WTC11 (cell line): Measurements from ENCODE around the gene TPRX1. TPM values are rescaled to one million over a fixed set of nuclear protein-coding genes. Genes with fewer than 3 reads are reported as not detected.
A peak's percentile ranks its signal among the peaks of the same experiment; 100 is the strongest.

Experiments used
- ATAC-seq: fragments of 200-7000 bp; cut with Tn5 transposase; 2 replicates; pipeline ENCODE4 v1.10.0; 2021; ENCODE audit warnings: mild to moderate bottlenecking, moderate library complexity
- CTCF ChIA-PET: fragments of 300-600 bp; sonication (Branson Sonifier 250); formaldehyde crosslinking; loops from one replicate; lab custom pipeline; 2021; ENCODE audit warnings: antibody characterized with exemption; lab: Charles Lee
- POLR2A ChIA-PET: fragments of 350-600 bp; sonication (Branson Sonifier 250); formaldehyde crosslinking; loops from one replicate; lab custom pipeline; 2021; ENCODE audit warnings: antibody characterized with exemption; lab: Charles Lee
- DNase-seq: peaks from one replicate; pipeline ENCODE4 v3.0.0; 2021; ENCODE audit warnings: low spot score
- H3K27ac Mint-ChIP-seq: 2 replicates; pipeline ENCODE4 v1.8.0; 2021; ENCODE audit warnings: mixed read lengths
- H3K27me3 Mint-ChIP-seq: 2 replicates; pipeline ENCODE4 v1.8.0; 2021; ENCODE audit warnings: low read depth, mild to moderate bottlenecking, moderate library complexity, mixed read lengths
- H3K36me3 Mint-ChIP-seq: 2 replicates; pipeline ENCODE4 v1.8.0; 2021; ENCODE audit warnings: mixed read lengths
- H3K4me1 Mint-ChIP-seq: 2 replicates; pipeline ENCODE4 v1.8.0; 2022; ENCODE audit warnings: mixed read lengths
- H3K4me3 Mint-ChIP-seq: 2 replicates; pipeline ENCODE4 v1.8.0; 2021; ENCODE audit warnings: mild to moderate bottlenecking, moderate library complexity, mixed read lengths
- H3K9me3 Mint-ChIP-seq: 2 replicates; pipeline ENCODE4 v1.8.0; 2021; ENCODE audit warnings: mixed read lengths
- CBFB ChIP-seq: sonication (generic); formaldehyde crosslinking; IDR thresholded peaks from 2 replicates; pipeline ENCODE4 v1.8.1; 2022; ENCODE audit warnings: mild to moderate bottlenecking, low read depth, missing genetic modification reagents
- ETV6 ChIP-seq: sonication (generic); formaldehyde crosslinking; IDR thresholded peaks from 2 replicates; pipeline ENCODE4 v1.8.1; 2022; ENCODE audit warnings: mild to moderate bottlenecking, missing genetic modification reagents
- IRF2 ChIP-seq: sonication (generic); formaldehyde crosslinking; IDR thresholded peaks from 2 replicates; pipeline ENCODE4 v1.8.0; 2022; ENCODE audit warnings: low read depth, missing genetic modification reagents, borderline replicate concordance
- JUN ChIP-seq: sonication (generic); formaldehyde crosslinking; IDR thresholded peaks from 2 replicates; pipeline ENCODE4 v1.8.0; 2023; ENCODE audit warnings: mild to moderate bottlenecking, missing genetic modification reagents
- PRRX2 ChIP-seq: fragments of 250-450 bp; sonication (Bioruptor Pico); IDR thresholded peaks from 2 replicates; pipeline ENCODE4 v1.8.0; 2021; ENCODE audit warnings: mild to moderate bottlenecking
- SOX15 ChIP-seq: fragments of 250-450 bp; sonication (Bioruptor Pico); IDR thresholded peaks from 2 replicates; pipeline ENCODE4 v1.9.0; 2021; ENCODE audit warnings: mild to moderate bottlenecking
- TEAD1 ChIP-seq: sonication (generic); formaldehyde crosslinking; IDR thresholded peaks from 2 replicates; pipeline ENCODE4 v1.8.0; 2022; ENCODE audit warnings: mild to moderate bottlenecking, missing genetic modification reagents
- TEAD4 ChIP-seq: sonication (generic); formaldehyde crosslinking; IDR thresholded peaks from 2 replicates; pipeline ENCODE4 v1.8.0; 2022; ENCODE audit warnings: mild to moderate bottlenecking, missing genetic modification reagents
- ZBTB21 ChIP-seq: sonication (generic); formaldehyde crosslinking; IDR thresholded peaks from 2 replicates; pipeline ENCODE4 v1.8.1; 2023; ENCODE audit warnings: mild to moderate bottlenecking, missing genetic modification reagents, borderline replicate concordance
- ZNF232 ChIP-seq: sonication (generic); formaldehyde crosslinking; IDR thresholded peaks from 2 replicates; pipeline ENCODE4 v1.8.0; 2022; ENCODE audit warnings: mild to moderate bottlenecking, missing genetic modification reagents
- ZNF671 ChIP-seq: fragments of 250-450 bp; sonication (Bioruptor Pico); IDR thresholded peaks from 2 replicates; pipeline ENCODE4 v1.8.0; 2021; ENCODE audit warnings: mild to moderate bottlenecking
- total RNA-seq: library from RNA; stranded (reverse); gene quantifications from 3 replicates; pipeline ENCODE4 v1.2.3, GENCODE V29; 2021
- TF ChIP-seq, protein P1 (sequence below): sonication (generic); formaldehyde crosslinking; IDR thresholded peaks from 2 replicates; pipeline ENCODE4 v1.8.1; 2023; ENCODE audit warnings: mild to moderate bottlenecking, missing genetic modification reagents
- TF ChIP-seq, protein P2 (sequence below): sonication (generic); formaldehyde crosslinking; IDR thresholded peaks from 2 replicates; pipeline ENCODE4 v1.8.0; 2022; ENCODE audit warnings: mild to moderate bottlenecking, missing genetic modification reagents
- TF ChIP-seq, protein P3 (sequence below): sonication (generic); formaldehyde crosslinking; IDR thresholded peaks from 2 replicates; pipeline ENCODE4 v1.8.1; 2023; ENCODE audit warnings: mild to moderate bottlenecking, missing genetic modification reagents, borderline replicate concordance
- TF ChIP-seq, protein P4 (sequence below): fragments of 250-450 bp; sonication (Bioruptor Pico); IDR thresholded peaks from 2 replicates; pipeline ENCODE4 v1.9.0; 2021; ENCODE audit warnings: mild to moderate bottlenecking, borderline replicate concordance
- TF ChIP-seq, protein P5 (sequence below): fragments of 250-450 bp; sonication (Bioruptor Pico); conservative IDR thresholded peaks from 2 replicates; pipeline ENCODE4 v1.9.0; 2021; ENCODE audit warnings: mild to moderate bottlenecking

TPRX1 gene
- total RNA-seq, 1 experiment from 2014 or later, result not detected

DNA sequence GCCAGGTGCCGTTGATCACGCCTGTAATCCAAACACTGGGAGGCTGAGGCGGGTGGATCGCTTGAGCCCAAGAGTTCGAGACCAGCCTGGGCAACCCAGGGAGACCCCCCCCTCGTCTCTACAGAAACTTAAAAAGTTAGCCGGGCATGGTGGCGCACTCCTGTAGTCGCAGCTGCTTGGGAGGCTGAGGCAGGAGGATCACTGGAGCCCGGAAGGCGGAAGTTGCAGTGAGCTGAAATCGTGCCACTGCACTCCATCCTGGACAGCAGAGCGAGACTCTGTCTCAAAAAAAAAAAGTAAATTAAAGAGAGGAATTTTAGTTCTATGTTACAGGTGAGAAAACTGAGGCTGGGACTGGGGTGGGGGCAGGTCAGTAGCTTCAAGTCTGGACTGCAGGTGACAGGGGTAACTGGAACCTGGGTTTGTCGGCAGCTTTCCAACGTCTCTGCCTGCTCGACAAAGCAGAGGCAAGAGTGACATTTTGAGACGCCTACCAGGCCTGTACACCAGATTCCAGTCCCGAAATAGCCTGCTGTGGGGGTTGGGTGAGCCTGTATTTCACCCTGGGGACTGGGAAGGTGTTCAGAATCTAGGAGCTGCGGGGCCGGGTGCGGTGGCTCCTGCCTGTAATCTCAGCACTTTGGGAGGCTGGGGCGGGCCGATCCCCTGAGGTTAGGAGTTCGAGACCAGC is 24.7 kb downstream of the TPRX1 start (continued):
- TF ChIP-seq, protein P1, sequence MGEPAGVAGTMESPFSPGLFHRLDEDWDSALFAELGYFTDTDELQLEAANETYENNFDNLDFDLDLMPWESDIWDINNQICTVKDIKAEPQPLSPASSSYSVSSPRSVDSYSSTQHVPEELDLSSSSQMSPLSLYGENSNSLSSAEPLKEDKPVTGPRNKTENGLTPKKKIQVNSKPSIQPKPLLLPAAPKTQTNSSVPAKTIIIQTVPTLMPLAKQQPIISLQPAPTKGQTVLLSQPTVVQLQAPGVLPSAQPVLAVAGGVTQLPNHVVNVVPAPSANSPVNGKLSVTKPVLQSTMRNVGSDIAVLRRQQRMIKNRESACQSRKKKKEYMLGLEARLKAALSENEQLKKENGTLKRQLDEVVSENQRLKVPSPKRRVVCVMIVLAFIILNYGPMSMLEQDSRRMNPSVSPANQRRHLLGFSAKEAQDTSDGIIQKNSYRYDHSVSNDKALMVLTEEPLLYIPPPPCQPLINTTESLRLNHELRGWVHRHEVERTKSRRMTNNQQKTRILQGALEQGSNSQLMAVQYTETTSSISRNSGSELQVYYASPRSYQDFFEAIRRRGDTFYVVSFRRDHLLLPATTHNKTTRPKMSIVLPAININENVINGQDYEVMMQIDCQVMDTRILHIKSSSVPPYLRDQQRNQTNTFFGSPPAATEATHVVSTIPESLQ (CRISPR knock-in tag), result no peak
- TF ChIP-seq SOX15 (CRISPR knock-in tag) (no peak), ZNF232 (CRISPR knock-in tag) (no peak)

DNA sequence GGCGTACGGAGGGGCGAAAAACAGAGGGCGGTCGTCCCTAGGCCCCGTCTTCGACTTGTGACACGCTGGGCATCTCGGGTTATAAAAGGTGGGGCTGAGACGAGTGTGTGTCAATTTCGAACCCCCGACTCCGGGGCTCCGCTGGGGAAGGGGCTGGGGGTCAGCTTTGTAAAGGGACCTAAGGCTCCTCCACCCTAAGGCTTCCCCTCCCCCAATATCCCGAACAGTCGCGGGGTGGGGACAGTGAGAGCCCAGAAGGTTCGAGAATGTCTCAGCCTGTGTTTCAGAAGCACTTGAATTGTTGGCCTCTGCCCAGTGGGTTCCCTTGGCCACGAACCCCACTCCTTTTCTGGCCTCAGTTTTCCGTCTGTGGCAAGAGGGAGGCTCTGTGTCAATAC is 25.4 kb downstream of the TPRX1 start:
- ATAC-seq (no peak), DNase-seq (no peak)
- peak overlapping the region; percentile 92 for H3K4me3 Mint-ChIP-seq
- ChIA-PET POLR2A (interaction anchor here (0.5 to 1.2 kb wide), 3 partner anchors 9 to 42 kb away, joined by 3 to 4 read pairs (median 4); no protein-coding TSS in a partner anchor), CTCF (interaction anchor here (1.2 to 1.6 kb wide), 4 partner anchors 9 to 66 kb away, joined by 3 to 7 read pairs (median 4); no protein-coding TSS in a partner anchor)
- H3K4me1 Mint-ChIP-seq, result peaks cover 32% of the 10 kb centered on the region
- peak overlapping the region; percentile 65; the same call in 1 of the 2 replicates for H3K27ac Mint-ChIP-seq
- H3K9me3 Mint-ChIP-seq, result no peaks in the 10 kb centered on the region
- TF ChIP-seq ZBTB21 (CRISPR knock-in tag) (no peak), JUN (CRISPR knock-in tag) (peak; percentile 58; the same call in 1 of the 2 replicates)
- no peaks in the 10 kb centered on the region for H3K27me3 Mint-ChIP-seq
- H3K36me3 Mint-ChIP-seq, result peaks cover 32% of the 10 kb centered on the region

DNA sequence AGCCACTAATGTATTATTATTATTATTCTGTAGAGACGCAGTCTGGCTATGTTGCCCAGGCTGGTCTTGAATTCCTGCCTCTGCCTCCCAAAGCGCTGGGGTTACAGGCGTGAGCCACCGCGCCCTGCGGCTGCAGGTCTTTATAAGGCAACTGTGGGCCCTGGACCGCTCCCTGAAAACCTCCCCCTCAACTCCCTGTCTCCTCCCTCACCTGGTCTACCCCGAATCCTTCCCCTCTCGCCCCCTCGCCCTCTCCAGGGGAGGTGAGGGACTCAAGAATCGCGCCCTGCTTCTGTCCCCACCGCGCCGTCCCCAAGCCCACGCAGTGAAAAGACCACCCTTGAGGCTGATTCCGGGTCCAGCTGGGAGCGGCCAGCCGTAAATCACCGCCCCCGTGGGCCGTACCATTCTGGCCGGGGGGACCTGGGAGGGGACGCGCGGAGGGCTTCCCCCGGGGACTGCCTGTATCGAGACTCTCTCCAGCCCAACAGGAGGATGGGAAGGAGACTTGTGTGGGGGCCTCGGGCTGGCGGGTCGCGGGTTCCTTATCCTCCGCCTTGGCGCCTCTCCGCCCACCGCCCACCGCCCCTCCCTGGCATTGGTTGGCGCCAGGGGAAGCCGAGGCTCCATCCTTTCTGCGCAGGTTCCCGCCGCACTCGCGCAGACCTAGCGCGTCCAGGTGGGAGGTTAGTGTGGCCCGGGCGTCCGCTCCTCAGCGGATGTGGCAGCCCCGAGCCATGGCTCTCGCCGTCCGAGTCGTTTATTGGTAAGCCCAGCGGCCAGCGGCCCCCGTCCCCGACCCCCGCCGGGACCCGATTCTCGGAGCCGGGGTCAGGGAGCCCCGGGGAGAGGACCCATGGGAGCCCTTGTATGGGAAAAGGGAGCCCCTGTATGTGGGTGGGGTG is 26.1 kb downstream of the TPRX1 start, which contains the start of gene SELENOW:
TSS of gene SELENOW (plus strand) at position 655 of the 905 bp plus-strand sequence. CDS start at position 738, 83 bp downstream.
- no peaks in the 10 kb centered on the region for H3K27me3 Mint-ChIP-seq
- TF ChIP-seq, protein P2, sequence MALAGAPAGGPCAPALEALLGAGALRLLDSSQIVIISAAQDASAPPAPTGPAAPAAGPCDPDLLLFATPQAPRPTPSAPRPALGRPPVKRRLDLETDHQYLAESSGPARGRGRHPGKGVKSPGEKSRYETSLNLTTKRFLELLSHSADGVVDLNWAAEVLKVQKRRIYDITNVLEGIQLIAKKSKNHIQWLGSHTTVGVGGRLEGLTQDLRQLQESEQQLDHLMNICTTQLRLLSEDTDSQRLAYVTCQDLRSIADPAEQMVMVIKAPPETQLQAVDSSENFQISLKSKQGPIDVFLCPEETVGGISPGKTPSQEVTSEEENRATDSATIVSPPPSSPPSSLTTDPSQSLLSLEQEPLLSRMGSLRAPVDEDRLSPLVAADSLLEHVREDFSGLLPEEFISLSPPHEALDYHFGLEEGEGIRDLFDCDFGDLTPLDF, result no peak
- TF ChIP-seq ETV6 (CRISPR knock-in tag), result no peak; the same call in none of the 2 replicates
- TF ChIP-seq, protein P3, sequence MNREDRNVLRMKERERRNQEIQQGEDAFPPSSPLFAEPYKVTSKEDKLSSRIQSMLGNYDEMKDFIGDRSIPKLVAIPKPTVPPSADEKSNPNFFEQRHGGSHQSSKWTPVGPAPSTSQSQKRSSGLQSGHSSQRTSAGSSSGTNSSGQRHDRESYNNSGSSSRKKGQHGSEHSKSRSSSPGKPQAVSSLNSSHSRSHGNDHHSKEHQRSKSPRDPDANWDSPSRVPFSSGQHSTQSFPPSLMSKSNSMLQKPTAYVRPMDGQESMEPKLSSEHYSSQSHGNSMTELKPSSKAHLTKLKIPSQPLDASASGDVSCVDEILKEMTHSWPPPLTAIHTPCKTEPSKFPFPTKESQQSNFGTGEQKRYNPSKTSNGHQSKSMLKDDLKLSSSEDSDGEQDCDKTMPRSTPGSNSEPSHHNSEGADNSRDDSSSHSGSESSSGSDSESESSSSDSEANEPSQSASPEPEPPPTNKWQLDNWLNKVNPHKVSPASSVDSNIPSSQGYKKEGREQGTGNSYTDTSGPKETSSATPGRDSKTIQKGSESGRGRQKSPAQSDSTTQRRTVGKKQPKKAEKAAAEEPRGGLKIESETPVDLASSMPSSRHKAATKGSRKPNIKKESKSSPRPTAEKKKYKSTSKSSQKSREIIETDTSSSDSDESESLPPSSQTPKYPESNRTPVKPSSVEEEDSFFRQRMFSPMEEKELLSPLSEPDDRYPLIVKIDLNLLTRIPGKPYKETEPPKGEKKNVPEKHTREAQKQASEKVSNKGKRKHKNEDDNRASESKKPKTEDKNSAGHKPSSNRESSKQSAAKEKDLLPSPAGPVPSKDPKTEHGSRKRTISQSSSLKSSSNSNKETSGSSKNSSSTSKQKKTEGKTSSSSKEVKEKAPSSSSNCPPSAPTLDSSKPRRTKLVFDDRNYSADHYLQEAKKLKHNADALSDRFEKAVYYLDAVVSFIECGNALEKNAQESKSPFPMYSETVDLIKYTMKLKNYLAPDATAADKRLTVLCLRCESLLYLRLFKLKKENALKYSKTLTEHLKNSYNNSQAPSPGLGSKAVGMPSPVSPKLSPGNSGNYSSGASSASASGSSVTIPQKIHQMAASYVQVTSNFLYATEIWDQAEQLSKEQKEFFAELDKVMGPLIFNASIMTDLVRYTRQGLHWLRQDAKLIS (CRISPR knock-in tag), result no peak
- TF ChIP-seq, protein P4, sequence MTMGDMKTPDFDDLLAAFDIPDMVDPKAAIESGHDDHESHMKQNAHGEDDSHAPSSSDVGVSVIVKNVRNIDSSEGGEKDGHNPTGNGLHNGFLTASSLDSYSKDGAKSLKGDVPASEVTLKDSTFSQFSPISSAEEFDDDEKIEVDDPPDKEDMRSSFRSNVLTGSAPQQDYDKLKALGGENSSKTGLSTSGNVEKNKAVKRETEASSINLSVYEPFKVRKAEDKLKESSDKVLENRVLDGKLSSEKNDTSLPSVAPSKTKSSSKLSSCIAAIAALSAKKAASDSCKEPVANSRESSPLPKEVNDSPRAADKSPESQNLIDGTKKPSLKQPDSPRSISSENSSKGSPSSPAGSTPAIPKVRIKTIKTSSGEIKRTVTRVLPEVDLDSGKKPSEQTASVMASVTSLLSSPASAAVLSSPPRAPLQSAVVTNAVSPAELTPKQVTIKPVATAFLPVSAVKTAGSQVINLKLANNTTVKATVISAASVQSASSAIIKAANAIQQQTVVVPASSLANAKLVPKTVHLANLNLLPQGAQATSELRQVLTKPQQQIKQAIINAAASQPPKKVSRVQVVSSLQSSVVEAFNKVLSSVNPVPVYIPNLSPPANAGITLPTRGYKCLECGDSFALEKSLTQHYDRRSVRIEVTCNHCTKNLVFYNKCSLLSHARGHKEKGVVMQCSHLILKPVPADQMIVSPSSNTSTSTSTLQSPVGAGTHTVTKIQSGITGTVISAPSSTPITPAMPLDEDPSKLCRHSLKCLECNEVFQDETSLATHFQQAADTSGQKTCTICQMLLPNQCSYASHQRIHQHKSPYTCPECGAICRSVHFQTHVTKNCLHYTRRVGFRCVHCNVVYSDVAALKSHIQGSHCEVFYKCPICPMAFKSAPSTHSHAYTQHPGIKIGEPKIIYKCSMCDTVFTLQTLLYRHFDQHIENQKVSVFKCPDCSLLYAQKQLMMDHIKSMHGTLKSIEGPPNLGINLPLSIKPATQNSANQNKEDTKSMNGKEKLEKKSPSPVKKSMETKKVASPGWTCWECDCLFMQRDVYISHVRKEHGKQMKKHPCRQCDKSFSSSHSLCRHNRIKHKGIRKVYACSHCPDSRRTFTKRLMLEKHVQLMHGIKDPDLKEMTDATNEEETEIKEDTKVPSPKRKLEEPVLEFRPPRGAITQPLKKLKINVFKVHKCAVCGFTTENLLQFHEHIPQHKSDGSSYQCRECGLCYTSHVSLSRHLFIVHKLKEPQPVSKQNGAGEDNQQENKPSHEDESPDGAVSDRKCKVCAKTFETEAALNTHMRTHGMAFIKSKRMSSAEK (CRISPR knock-in tag), result no peak
- peak; percentile 79 for TF ChIP-seq TEAD1 (CRISPR knock-in tag)
- no peak for TF ChIP-seq TEAD4 (CRISPR knock-in tag)
- TF ChIP-seq CBFB (CRISPR knock-in tag), result peak; percentile 32; the same call in 1 of the 2 replicates
- TF ChIP-seq ZNF671 (CRISPR knock-in tag), result no peak
- TF ChIP-seq IRF2, result no peak
- no peak for TF ChIP-seq PRRX2 (CRISPR knock-in tag)
- TF ChIP-seq, protein P5, sequence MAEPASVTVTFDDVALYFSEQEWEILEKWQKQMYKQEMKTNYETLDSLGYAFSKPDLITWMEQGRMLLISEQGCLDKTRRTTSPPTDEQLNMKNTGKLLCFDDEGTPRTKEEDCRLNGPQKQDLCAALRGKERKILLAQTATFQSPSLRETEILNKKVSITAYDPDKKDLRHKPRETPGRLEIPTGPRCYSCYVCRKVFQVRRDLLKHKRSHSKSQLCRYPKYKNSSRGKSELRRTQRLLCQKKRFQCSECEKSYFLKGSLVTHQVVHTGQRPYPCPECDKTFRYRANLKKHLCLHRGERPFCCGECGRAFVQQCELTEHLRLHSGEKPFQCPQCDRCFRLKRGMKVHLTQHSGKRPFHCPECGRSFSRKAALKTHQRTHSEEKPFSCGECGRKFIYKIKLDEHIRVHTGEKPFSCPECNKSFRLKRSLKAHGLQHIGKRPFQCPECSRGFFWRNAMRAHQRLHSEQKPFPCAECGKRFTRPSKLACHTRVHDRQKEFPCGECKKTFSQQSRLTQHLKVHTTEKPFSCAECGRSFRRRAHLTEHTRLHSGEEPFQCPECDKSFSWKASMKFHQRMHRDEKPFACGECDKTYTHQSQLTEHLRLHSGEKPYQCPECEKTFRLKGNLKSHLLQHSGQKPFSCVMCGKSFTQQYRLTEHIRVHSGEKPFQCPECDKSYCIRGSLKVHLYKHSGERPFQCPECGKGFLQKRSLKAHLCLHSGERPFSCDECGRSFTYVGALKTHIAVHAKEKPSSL (CRISPR knock-in tag), result no peak

More for the DNA sequence above, 26.1 kb downstream of the TPRX1 start, which contains the start of gene SELENOW:
- Mint-ChIP-seq H3K9me3 (no peaks in the 10 kb centered on the region), H3K4me3 (peak within 1 kb of the TSS; percentile 92), H3K36me3 (peaks cover 27% of the 10 kb centered on the region), H3K4me1 (peaks cover 36% of the 10 kb centered on the region), H3K27ac (peak within 1 kb of the TSS; percentile 94)
- ATAC-seq, result peak; percentile 78
- peak; percentile 84 for DNase-seq
- ChIA-PET POLR2A (interaction anchor here (0.5 to 1.0 kb wide), 5 partner anchors 8 to 43 kb away, joined by 3 to 8 read pairs (median 4); no protein-coding TSS in a partner anchor), CTCF (interaction anchor here (0.6 to 2.0 kb wide), 7 partner anchors 10 to 540 kb away, joined by 3 to 12 read pairs (median 4); no protein-coding TSS in a partner anchor)
